SKM-1 treated with dmso at 0.1 percent for 144 hours (cell line): ENCODE results near the gene EEFSEC.

Experiments
- DNase-seq: peaks from one replicate; lab custom pipeline; 2025; ENCODE audit not compliant: unreplicated experiment; lab: John Stamatoyannopoulos, UW

The EEFSEC gene

GRCh38 chr3:128329491-128330213, 176.4 kb downstream of the EEFSEC start:
- no peak for DNase-seq

- no peak for DNase-seq
Measured at GRCh38 chr3:128330214-128330842, 177.0 kb downstream of the EEFSEC start.

- DNase-seq = no peak
Measured at GRCh38 chr3:128334086-128334645, 180.9 kb downstream of the EEFSEC start.

GRCh38 chr3:128334766-128335165, 181.5 kb downstream of the EEFSEC start:
- DNase-seq = no peak

- no peak for DNase-seq
Measured at GRCh38 chr3:128335621-128336296, 182.5 kb downstream of the EEFSEC start.

- no peak for DNase-seq
Measured at GRCh38 chr3:128336337-128337156, 183.3 kb downstream of the EEFSEC start.

- DNase-seq = no peak
Measured at GRCh38 chr3:128337305-128337704, 184.0 kb downstream of the EEFSEC start.

GRCh38 chr3:128338536-128339330, 185.5 kb downstream of the EEFSEC start:
- no peak for DNase-seq

GRCh38 chr3:128339491-128340012, 186.3 kb downstream of the EEFSEC start:
- no peak for DNase-seq

- no peak for DNase-seq
Measured at GRCh38 chr3:128340198-128340903, 187.1 kb downstream of the EEFSEC start.

- DNase-seq = no peak
Measured at GRCh38 chr3:128340904-128341555, 187.7 kb downstream of the EEFSEC start.

- DNase-seq = no peak
Measured at GRCh38 chr3:128341659-128342395, 188.5 kb downstream of the EEFSEC start.

GRCh38 chr3:128342701-128343180, 189.5 kb downstream of the EEFSEC start:
- DNase-seq = no peak

GRCh38 chr3:128343287-128344051, 190.2 kb downstream of the EEFSEC start:
- DNase-seq = no peak

- no peak for DNase-seq
Measured at GRCh38 chr3:128344052-128344735, 190.9 kb downstream of the EEFSEC start.

- DNase-seq = no peak
Measured at GRCh38 chr3:128345196-128345595, 191.9 kb downstream of the EEFSEC start.

GRCh38 chr3:128346562-128346961, 193.3 kb downstream of the EEFSEC start:
- DNase-seq = no peak
